ENCODE measurements around the gene CCNJL.

GRCh38 chr5:160272889-160273288, 39.5 kb downstream of the CCNJL start:
- TF ChIP-seq CTCF (conservative IDR thresholded peaks at IDR 0.05 in 1 of 2, IDR thresholded peaks at IDR 0.05 in 1 of 2; ENCODE audit: extremely low read depth in 1 of 2, insufficient read depth in 1 of 2, low read depth in 1 of 2, low read length in 2 of 2) (no peak), EZH2 (IDR thresholded peaks at IDR 0.05; ENCODE audit: borderline replicate concordance, low read length) (no peak)
